ENCODE data around the gene C1orf50. TPM values are rescaled to one million over a fixed set of nuclear protein-coding genes. Genes with fewer than 3 reads are reported as not detected.

Gene C1orf50
- total and polyA plus RNA-seq, 2 experiments from 2014 or later, result 7.3 to 22.1 TPM

DNA sequence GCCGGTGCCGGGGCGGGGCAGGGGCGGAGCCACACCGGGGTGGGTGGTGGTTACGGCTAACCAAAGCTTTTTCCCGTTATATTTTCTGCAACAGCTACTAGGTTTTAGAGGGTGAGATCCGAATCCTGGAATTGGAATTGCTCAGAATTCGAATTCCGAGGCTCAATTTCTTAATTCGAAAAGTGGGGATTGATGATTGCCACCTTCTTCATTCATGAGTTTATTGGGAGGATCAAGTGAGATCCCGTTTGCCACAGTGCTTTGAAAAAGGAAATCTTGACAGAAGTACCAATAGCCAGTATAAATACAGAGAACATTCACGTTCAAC, 50.4 kb downstream of the C1orf50 start:
- Histone ChIP-seq H3K36me3 (no peaks in the 10 kb centered on the region), H3K4me1 (ENCODE audit: low read depth) (peaks cover 10% of the 10 kb centered on the region), H3K27ac (peak overlapping the region; percentile 100), H3K4me3 (peak overlapping the region; percentile 82), H3K9me3 (ENCODE audit: low read depth) (no peaks in the 10 kb centered on the region), H3K27me3 (no peaks in the 10 kb centered on the region)
- no peak for TF ChIP-seq CTCF (IDR thresholded peaks at IDR 0.05; ENCODE audit: low read depth, low read length)
- no peak for DNase-seq (ENCODE audit: low read depth in 1 of 2, low spot score in 1 of 2)

DNA sequence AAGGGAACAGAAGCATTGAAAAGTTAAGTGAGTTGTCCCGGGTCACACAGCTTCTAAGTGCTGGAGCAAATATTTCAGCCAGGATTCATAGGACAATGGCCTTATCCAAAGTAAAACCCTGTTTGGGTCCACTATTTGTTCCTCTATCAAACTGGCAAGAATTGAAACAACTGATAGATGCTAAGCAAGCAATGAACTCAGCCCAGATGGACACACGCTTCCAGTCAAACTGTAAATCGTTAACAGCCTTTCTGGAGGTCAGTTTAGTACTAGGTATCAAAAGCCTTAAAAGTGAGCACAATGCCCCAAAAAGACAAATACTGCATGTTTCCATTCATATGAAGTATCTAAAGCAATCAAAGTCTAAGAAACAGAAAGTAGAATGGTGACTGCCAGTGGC, 50.9 kb downstream of the C1orf50 start:
- TF ChIP-seq CTCF (IDR thresholded peaks at IDR 0.05; ENCODE audit: low read depth, low read length), result no peak
- DNase-seq (ENCODE audit: low read depth in 1 of 2, low spot score in 1 of 2), result no peak
- H3K9me3 ChIP-seq (ENCODE audit: low read depth), result no peaks in the 10 kb centered on the region
- no peaks in the 10 kb centered on the region for H3K27me3 ChIP-seq
- peaks cover 11% of the 10 kb centered on the region for H3K4me1 ChIP-seq (ENCODE audit: low read depth)
- no peak overlapping the region for H3K27ac ChIP-seq
- no peaks in the 10 kb centered on the region for H3K36me3 ChIP-seq
- no peak overlapping the region for H3K4me3 ChIP-seq

DNA sequence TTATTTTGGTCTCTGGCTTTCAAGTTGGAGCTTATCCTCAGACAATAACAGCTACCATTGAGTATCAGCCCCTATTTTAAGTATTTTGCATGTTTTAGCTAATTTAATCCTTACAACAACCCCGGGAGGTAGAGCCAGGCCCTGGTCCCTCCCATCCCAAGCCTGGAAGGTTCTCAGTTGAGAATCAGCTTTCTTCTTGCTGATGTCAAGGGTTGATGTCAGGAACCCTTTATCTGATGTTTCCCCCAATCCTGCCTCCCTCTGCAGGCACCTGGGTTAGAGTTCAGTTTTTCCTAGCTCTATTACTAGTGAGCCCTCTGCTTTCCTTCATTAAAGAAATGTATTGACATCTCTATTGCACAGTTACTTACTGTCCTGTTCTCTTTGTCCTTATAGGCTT, 53.8 kb downstream of the C1orf50 start:
- no peaks in the 10 kb centered on the region for H3K9me3 ChIP-seq (ENCODE audit: low read depth)
- H3K4me3 ChIP-seq, result no peak overlapping the region
- no peak overlapping the region for H3K27ac ChIP-seq
- no peaks in the 10 kb centered on the region for H3K27me3 ChIP-seq
- no peaks in the 10 kb centered on the region for H3K36me3 ChIP-seq
- peaks cover 21% of the 10 kb centered on the region for H3K4me1 ChIP-seq (ENCODE audit: low read depth)
- TF ChIP-seq CTCF (IDR thresholded peaks at IDR 0.05; ENCODE audit: low read depth, low read length), result no peak
- DNase-seq (ENCODE audit: low read depth in 1 of 2, low spot score in 1 of 2), result no peak

DNA sequence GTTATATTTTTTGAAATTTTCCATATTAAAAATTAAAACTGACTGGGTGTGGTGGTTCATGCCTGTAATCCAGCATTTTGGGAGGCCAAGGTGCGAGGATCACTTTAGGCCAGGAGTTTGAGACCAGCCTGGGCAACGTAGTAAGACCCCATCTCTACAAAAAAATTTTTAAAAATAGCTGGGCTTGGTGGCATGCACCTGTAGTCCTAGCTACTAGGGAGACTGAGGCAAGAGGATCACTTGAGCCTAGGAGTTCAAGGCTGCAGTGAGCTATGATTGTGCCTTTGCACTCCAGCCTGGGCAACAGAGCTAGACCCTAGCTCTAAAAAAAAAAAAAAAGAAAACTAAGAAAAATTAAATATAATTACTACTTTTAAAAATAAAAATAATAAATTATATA, 54.6 kb downstream of the C1orf50 start:
- Histone ChIP-seq H3K4me3 (no peak overlapping the region), H3K27me3 (no peaks in the 10 kb centered on the region), H3K36me3 (no peaks in the 10 kb centered on the region), H3K27ac (no peak overlapping the region), H3K9me3 (ENCODE audit: low read depth) (no peaks in the 10 kb centered on the region), H3K4me1 (ENCODE audit: low read depth) (peaks cover 14% of the 10 kb centered on the region)
- no peak for DNase-seq (ENCODE audit: low read depth in 1 of 2, low spot score in 1 of 2)
- TF ChIP-seq CTCF (IDR thresholded peaks at IDR 0.05; ENCODE audit: low read depth, low read length), result no peak

DNA sequence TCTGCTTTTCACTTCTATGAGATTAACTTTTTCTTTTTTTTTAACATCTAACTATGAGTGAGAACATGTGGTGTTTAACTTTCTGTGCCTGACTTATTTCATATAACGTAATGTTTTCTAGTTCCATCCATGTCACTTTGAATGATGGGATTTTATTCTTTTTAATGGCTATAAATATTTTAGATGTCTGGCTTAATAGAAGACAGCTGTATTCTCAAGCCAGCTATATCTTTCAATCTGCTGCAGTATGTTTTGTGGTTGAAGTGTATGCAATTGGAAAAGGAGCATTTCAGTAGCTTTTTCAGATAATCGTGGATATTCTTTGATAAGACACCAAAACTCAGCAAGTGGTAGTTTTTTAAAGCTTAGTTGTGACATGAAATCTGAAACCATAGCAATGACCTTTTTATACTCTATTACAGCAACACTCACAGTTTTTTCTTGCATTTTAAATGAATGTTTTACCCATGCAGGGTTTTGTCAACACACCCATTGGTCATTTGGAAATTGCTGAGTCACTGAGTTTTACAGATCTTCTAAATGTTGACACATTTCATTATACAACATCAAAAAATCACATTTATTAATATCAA, 55.8 kb downstream of the C1orf50 start:
- no peak overlapping the region for H3K27ac ChIP-seq
- no peak for TF ChIP-seq CTCF (IDR thresholded peaks at IDR 0.05; ENCODE audit: low read depth, low read length)
- no peaks in the 10 kb centered on the region for H3K36me3 ChIP-seq
- no peak overlapping the region for H3K4me3 ChIP-seq
- no peaks in the 10 kb centered on the region for H3K9me3 ChIP-seq (ENCODE audit: low read depth)
- DNase-seq (ENCODE audit: low read depth in 1 of 2, low spot score in 1 of 2), result peak in 1 of 2 donors; percentile 69
- no peaks in the 10 kb centered on the region for H3K27me3 ChIP-seq
- H3K4me1 ChIP-seq (ENCODE audit: low read depth), result peaks cover 14% of the 10 kb centered on the region
